GM19463 (cell line): ENCODE measurements around the gene ZNF653.
"Not testable (repeated sequence)": the region's sequence is repeated elsewhere in the genome, so short reads cannot be mapped to it uniquely, and the experiment has no call there.

Experiments used
- ATAC-seq: cut with Tn5 transposase; IDR thresholded peaks from one replicate; pipeline ENCODE4 v1.9.1; 2021; ENCODE audit warnings: mild to moderate bottlenecking, moderate library complexity; ENCODE audit not compliant: unreplicated experiment

Gene ZNF653

DNA sequence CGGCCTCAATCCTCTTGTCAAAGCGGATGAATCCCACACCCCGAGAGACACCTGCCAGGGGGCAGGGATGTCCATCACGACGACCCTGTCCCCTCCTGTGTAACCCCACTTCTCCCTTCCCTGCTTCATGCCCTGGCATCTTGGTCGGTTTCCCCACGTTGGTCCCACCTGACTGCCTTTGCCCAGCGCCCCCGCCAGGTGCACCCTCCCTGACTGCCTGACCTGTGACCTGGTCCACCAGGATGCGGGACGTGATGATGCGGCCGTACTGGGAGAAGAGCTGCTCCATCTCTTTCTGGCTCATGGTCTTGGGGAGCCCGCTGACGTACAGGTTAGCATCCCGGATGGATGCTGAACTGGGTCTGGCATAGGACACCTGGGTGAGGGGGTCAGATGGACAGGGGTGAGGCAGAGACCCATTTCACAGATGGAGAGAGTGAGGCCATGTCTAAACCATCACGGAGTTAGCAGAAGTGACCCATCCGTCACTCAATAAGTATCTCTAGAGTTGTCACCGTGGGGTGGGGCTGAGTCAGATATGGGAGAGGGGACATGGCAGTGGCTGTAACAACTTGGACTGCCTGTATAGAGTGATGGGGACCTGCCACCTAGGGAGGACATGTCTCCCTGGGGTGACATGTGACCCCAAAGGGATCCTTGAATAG is 47.3 kb downstream of the ZNF653 start:
- ATAC-seq, result no peak

DNA sequence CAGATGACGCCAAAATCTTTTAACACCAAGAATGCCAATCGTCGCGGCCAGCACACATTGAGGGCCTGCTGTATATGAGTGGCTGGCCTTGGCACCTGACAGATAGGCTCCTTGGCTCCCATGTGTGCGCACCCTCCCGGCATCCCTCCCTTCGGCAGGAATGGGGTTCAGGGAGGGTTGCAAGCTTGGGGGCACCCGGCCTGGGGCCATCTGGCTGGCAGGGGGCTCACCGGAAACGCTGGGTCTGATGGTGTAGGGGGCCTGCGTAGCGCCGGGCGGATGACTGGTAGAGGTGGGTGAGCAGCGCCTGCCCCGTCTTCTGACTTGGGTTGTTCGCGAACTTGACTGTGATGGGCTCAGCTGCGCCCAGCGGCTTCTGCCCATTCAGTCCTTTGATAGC is 47.8 kb downstream of the ZNF653 start:
- ATAC-seq, result no peak

DNA sequence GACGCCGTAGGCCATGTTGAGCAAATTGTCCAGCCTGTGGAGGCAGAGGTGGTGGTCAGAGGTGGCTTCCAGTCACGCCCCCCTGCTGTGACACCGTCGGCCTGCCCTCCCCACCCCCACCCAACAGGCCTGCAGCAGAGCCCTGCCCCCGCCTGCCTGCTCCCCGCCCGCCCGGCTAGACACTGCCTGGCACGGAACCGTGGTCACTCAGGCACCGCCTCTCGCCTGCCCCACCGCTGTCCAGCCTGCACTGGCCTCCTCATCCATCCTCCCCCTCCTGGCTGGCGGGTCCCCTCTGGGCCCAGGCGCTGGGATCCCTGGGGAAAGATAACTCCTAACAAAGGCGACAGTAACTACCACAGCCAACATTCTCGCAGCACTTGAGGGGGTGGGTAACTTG is 48.5 kb downstream of the ZNF653 start:
- ATAC-seq, result no peak

DNA sequence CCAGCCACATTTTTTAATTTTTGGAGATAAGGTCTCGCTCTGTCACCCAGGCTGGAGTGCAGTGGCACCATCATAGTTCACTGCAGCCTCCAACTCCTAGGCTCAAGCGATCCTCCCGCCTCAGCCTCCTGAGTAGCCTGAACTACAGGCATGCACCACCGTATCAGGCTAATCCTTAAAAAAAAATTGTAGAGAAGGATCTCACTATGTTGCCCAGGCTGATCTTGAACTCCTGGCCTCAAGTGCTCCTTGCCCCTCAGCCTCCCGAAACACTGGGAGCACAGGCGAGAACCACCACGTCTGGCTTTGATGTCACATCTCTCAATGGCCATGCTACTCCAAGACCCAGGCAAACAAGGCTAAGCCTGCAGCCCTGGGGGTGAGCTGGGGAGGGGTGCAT is 49.0 kb downstream of the ZNF653 start:
- ATAC-seq, result no peak

DNA sequence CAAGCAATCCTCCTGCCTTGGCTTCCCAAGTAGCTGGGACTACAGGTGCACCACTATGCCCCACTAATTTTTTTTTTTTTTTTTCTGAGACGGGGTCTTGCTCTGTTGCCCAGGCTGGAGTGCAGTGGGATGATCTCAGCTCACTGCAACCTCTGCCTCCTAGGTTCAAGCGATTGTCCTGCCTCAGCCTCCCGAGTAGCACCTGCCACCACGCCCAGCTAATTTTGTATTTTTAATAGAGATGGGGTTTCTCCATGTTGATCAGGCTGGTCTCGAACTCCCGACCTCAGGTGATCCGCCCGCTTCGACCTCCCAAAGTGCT is 50.4 kb downstream of the ZNF653 start:
- not testable (repeated sequence) for ATAC-seq

DNA sequence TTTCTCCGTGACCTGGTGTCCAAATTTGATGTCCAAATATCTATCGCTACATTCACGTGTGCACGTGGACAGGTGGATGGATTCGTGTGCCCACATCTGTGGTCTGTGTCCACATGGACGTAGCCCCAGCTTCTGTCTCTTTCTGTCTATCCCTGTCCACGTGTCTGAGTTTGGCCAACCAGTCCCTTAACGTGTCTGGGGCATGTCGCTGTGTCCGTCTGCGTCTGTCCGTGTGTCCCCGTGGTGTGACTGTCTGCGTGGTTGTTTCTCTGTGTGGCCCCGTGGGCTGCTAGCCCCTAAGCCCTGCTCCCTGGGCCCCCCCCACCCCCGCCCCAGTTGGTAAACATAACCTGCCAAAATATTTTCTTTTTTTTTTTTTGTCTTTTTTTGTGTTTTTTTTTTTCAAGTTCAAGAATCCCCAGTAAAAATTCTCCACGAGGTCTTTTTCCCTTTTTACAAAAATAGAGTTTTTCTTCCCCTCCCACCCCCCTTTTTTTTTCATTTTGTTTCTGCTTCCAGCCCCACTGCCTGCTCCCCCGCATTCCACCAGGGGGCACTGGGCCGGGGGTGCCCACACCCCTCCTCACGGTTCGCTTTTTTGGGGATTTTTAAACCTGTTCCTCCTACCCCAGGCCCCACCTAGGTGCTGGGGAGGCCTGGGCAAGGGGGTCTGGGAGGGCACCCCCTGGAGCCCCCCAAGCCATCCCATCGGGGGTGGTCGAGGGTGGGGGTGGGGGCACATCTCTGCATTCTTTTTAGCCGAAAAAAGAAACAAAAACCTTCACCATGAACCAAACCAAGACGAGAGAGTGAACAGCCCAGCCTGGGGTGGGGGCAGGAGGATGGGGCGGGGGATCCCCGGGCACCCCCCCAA is 51.9 kb downstream of the ZNF653 start:
- no peak for ATAC-seq

DNA sequence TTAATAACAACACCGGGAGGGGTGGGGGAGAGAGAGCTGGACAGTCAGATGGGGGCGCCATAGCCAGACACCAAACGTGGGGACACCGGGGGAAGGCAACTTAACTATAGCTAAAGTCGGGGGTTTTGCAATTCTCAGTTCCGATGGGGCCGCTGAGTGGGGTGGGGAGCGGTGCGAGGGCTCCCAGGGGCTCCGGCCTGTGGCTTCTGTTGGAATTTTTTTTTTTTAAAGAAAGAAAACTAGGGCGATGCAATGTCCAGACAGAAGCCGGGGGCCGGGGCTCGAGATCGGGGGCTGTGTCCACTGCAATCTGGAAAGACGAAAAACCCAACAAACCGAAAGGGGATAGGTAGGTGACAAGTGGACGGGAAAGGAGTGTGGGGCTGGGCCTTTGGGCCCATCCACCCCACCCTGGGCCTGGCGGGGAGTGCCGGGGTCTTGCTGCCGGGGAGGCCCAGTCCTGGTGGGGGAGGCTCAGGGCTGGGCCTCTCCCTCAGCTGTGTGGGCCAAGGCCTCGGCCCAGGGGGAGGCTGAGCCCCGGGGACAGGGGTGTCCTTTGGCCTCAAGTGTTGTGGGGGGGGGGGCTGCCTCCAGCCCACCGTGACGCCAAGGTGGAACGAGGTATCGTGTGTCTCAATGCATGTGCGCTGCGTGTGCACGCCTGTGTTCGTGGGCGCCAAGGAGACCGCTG is 52.9 kb downstream of the ZNF653 start:
- ATAC-seq, result no peak

DNA sequence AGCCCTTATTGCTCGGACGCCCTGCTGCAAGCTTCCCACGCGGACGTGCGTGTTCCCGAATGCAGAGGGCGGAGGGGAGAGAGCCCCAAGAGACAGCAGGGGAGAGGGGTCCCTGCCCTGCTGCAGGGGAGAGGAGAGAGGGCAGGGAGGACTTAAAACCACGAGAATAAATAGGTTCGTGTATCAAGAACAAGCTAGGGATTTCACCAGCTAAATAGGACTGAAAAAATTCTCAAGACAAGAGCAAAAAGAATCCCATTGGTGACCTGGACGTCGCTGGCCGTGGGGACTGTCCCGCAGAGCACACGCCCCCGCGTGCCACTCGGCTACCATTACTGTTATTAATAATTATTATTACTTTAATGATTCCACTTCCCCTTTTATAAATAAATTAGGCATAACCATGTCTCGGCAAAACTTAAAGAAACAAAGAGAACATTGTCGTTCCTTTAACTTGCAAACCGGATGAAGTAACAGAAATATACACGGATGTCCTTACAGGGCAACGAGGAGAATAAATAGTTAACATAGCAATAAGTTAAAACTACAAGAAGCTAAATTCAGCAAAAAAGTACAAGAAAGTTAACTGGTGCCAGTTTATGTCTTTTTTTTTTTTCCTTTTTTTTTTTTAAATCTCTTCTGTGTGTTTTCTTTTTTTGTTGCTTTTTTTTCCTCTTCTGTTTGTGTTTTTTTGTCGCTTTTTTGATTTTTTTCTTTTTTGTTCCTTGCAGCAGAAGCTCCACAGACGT is 53.6 kb downstream of the ZNF653 start:
- ATAC-seq, result no peak

DNA sequence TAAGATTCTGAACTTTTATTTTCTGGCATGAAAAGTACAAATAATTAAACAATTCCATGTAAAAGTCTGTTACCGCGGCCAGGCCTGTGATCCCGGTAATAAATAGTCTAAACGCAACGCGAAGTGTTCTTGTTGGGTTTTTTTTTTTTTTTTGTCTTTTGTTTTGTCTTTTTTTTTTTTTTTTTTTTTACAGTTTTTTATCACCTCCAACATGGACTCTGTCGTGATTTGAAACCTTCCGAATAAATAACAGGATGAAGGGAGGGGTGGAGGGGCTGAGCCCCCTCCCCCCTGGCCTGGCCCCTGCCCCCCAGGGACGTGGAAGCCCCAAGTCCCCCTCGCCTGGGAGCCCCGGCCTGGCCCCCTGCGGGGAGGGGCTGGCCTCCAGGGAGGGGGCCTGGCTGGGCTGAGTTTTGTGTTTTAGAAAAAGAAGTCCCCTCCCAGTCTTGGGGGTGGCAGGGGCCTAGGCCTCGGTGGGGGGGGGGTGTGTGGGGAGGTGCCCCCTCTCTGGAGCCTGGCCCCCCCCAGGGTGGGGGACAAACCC is 54.2 kb downstream of the ZNF653 start:
- ATAC-seq, result no peak

DNA sequence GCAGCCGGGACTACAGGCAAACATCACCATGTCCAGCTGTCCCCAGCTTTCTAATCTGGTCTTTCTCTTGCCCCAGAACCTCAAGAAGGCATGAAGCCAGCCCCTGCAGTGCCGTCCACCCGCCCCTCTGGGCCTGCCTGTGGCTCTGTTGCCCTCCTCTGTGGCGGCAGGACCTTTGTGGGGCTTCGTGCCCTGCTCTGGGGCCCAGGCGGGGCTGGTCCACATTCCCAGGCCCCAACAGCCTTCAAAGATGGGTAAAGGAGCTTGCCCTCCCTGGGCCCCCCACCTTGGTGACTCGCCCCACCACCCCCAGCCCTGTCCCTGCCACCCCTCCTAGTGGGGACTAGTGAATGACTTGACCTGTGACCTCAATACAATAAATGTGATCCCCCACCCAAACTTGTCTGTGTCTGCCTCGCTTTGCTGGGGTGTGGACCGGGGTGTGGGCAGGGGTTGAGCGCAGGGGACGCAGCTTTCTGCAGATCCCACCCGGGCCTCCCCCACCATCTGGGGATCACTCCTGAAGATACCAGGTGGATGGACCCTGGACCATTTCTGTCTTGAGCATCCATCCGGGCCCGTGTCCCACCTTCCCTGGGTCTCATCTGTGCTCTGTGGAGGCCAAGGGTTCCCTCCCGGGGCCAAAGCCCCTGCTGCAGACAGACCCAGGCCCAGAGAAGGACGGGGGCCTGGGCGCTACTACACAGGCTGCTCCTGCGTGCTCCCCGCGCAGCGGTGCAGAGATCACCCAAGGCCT is 54.9 kb downstream of the ZNF653 start:
- ATAC-seq, result no peak

DNA sequence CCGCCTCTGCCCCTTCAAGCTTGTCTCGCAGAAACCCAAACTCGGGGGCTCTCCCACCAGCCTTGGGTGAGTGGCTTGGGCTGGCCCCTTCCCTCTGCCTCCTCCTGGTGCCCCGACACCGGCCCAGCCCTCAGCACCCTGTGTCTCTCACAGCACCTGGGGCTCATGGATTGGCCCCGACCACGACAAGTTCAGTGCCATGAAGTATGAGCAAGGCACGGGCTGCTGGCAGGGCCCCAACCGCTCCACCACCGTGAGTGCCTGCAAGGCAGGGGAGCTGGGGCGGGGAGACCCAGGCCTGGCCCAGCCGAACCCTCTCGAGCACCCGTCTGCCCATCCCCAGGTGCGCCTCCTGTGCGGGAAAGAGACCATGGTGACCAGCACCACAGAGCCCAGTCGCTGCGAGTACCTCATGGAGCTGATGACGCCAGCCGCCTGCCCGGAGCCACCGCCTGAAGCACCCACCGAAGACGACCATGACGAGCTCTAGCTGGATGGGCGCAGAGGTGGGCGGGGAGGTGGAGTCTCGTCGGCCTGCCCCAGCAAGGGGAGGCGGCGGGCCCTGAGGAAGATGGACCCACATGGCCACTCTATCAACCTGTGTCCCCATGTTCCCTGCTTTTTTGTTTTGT is 56.6 kb downstream of the ZNF653 start:
- ATAC-seq, result no peak

DNA sequence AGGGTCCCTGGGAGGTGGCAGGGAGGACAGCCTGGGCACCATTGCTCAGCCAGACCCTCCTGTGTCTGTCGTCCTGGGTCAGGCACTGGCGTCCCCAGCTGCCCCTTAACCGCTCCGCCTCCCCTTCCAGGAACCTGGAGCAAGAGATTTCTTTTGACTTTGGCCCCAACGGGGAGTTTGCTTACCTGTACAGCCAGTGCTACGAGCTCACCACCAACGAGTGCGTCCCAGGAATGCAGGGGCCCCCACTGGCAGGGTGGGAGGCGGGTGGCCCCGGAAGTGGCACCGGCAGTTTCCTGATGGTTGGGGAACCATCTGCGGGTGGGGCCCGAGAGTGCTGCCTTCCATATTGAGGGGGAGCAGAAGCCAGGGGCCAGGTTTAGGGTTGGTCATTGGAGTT is 57.2 kb downstream of the ZNF653 start:
- no peak for ATAC-seq

DNA sequence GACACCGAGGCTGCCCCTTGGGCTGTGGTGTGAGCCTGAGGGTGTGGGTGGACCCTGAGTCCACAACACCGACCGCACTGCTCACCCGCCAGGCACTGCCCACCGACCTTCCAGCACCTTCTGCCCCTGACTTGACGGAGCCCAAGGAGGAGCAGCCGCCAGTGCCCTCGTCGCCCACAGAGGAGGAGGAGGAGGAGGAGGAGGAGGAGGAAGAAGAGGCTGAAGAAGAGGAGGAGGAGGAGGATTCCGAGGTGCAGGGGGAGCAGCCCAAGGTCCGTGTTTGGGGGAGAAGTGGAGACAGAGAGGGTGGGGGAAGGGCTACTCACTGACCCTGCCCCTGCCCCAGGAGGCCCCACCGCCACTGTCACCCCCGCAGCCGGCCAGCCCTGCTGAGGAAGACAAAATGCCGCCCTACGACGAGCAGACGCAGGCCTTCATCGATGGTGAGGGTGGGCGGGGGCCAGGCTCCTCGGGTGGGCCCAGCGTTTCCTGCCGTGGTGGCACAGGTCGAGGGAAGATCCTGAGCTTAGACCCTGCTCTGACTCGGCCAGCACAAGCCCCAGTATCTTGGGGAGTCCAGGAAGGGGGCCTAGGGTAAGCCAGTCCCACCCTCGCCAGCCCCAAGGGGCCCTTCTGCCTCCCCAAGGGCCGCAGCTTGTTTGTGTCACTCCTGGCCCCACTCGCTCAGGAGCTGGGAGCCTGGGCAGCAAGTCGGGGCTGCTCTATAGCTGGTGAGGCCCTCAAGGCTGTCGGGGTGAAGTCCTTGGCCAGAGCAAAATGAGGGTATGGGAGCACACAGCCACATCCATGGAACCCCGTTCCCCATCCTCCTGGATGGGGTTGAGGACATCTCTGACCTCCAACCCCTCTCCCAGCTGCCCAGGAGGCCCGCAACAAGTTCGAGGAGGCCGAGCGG is 58.0 kb downstream of the ZNF653 start:
- no peak for ATAC-seq

DNA sequence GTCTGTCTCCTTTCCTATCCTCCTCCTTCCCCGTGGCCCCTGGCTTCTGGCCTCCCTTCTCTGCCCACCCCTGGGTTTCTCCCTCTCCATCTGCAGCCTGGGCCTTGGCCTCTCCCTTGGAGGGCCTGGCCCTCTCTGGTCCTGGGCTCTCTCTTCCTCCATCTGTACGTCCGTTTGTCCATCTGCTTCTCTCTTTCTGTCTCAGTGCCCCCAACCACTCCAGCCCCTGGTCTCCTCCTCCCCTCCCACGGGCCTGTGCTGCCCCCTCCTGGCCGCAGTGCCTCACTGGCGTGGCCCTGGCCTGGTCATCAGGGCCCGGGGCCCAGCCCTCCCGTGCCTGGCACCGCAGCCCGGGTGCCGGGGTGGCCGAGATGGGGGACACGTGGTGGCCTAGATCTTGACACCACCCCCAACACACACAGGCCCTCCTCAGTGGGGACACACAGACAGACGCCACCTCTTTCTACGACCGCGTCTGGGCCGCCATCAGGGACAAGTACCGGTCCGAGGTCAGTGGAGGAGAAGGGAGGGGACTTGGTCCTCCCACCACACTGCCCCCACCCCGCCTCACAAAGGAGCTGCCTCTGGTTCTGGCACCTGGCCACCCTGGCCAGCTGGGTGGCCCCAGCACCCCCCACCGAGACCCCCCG is 58.9 kb downstream of the ZNF653 start:
- no peak for ATAC-seq

DNA sequence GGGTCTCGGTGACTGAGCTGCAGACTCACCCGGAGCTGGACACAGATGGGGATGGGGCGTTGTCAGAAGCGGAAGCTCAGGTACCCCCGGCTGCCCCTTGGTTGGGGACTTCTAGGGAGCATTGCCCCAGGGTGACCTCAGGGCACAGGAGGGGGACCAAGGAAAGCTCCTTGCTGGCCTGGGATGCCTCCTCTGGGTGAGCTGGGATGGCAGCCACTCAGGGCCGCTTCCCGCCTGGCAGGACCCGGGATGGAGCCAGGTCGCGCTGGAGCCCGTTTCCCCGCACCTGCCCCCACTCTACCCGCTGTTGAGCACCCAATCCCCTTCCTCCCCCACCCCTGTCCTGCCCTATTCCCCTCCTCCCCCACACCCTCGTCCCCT is 59.4 kb downstream of the ZNF653 start:
- no peak for ATAC-seq

DNA sequence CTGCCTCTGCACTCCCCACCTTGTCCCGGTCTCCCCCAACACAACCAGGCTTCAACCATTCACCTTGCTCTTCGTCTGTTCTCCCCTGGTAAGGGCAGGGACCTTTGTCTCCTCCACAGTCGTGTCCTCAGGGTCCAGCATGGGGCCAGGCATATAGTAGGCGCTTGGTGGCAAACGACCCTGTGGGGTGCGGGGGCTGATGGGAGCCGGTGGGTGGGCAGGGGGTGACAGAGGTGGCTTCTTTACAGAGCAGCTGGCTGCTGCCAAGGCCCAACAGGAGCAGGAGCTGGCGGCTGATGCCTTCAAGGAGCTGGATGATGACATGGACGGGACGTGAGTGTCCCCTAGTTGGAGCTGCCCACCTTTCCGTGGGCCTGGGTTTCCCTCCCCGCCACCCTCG is 60.5 kb downstream of the ZNF653 start:
- no peak for ATAC-seq

DNA sequence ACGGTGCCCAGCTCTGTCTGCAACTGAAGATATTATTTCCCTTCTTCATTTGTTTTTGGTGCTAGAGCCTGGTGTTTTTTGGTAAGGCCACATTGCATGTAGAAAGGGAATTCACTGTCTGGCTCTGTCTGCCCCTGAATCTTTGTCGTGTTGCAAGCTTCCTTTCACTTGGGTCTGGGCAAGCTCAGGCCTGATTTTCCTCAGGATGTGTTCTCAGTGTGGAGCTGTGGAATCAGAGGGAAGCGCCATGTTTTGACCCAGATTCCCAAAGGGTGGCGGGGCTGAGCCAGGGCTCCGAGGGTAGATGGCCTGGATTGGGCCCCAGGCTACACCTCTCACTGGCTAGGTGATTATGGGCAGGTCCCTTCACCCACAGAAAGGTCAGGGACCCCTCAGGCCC is 61.6 kb downstream of the ZNF653 start:
- ATAC-seq, result no peak

DNA sequence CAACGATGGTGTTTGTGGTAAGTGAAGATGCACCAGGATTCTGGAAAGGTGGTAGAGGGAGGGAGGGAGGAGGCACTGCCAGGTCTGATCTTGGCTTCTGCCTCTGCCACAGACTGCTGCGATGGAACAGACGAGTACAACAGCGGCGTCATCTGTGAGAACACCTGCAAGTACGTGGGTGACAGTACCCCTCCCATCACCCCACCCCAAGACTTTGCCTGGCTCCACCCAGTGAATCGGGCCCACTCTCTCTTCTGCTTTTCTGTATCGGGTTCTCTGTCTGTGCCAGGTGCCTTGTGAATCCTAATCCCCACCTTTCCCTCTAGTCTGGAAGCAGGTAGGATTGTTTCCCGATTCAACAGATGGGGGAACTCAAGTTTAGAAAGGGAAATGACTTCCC is 67.7 kb downstream of the ZNF653 start:
- ATAC-seq, result no peak
